ENCODE measurements around the gene ZDHHC1.
A peak's percentile ranks its signal among the peaks of the same experiment; 100 is the strongest.

Gene ZDHHC1, protein sequence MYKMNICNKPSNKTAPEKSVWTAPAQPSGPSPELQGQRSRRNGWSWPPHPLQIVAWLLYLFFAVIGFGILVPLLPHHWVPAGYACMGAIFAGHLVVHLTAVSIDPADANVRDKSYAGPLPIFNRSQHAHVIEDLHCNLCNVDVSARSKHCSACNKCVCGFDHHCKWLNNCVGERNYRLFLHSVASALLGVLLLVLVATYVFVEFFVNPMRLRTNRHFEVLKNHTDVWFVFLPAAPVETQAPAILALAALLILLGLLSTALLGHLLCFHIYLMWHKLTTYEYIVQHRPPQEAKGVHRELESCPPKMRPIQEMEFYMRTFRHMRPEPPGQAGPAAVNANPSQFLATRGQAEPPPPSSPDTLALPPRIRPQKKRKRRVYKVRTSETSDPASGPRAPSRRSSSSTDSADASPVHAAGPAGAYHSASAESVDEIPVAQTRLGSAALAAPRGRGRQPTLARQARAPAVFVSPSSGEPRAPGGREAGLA

DNA sequence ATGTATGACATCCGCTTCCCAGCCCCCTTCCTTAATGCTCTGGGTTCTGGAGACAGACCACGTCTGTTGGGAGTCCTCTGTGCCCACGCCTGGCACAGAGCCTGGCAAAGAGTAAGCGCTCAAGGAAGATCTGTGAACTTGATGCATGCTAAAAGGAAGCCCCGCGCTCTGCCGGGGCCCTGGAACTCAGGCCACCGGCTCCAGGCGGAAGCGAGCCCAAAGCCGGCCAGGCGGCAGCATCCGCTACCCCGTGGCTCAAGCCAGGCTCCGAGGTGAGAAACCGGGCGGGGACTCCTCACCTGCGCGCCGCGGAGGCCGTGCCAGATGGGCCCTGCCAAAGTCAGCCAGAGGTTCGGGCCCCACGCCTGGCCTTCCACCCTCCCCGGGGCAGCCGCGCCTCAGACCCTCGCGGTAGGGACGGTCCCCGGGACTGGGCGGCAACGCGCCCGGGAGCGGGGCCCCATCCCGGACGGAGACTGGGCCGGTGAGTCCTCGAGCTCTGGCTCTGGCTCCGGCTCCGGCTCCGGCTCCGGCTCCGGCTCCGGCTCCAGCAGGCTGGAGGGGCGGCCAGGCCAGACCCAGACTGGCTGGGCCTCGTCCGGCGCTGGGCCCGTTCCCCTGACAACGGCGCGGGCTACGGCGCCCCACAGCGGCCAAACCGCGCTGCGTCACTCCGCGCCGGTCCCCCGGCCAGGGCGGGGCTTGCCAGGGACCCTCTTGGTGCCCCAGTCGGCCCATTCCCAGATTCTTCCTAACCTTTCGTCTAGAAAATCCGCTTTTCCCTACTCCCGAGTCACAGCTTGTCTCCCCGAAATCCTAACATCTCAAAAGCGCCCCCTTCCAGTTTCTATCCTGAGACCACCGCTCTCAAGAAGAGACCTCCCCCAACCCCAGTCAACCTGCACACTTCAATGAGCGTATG, at the start of gene ZDHHC1:
TSS of gene ZDHHC1 (minus strand) at position 606 of the 922 bp plus-strand sequence. CDS start 8,702 bp downstream, outside the sequence.
- TF ChIP-seq CTCF (IDR thresholded peaks at IDR 0.05; ENCODE audit: low read depth, low read length, missing control alignments): peak; percentile 57
- H3K4me3 ChIP-seq (replicated peaks; ENCODE audit: low read depth, low read length): peak within 1 kb of the TSS; percentile 74
- DNase-seq (ENCODE audit: extremely low read depth, low read depth): no peak

DNA sequence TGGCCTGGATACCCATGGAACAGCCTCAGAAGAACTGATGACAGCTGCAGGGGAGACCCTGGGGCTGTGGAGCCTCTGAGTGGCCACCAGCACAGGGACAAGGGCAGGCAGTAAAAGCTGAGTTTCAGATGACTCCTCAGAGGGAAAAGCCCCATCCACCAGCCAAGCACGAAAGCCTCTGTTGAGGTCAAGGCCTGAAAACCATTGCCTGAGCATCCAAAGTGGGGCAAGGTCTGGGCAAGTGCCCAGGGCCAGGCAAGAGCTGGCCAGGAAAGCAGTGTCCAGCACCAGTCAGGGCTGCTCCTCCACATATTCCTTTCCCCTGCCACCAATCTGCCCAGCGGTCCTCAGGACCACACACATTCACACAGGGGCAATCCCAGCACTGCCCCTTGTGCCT, 48.3 kb upstream of the ZDHHC1 start:
- DNase-seq (ENCODE audit: extremely low read depth, low read depth): no peak
- no peak for TF ChIP-seq CTCF (IDR thresholded peaks at IDR 0.05; ENCODE audit: low read depth, low read length, missing control alignments)
- no peak overlapping the region for H3K4me3 ChIP-seq (replicated peaks; ENCODE audit: low read depth, low read length)

DNA sequence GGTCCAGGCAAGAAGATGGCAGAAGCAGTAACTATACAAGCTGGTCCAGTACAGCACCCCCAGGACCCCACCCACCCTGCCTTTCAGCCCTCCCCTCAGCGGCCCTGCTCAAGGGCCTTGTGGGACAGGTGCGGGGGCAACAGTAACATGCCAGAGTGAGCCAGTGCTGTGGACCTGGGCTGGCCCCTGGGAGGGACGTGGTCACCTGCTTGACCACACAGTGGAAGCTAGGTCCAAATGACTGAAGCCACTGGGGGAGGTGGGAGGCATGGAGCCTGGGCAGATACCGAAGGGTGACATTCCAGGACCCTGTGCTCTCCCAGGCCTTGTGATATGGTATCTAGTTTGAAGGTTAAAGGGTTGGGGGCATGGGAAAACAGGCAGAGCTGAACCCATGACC, 47.4 kb upstream of the ZDHHC1 start:
- DNase-seq (ENCODE audit: extremely low read depth, low read depth): no peak
- TF ChIP-seq CTCF (IDR thresholded peaks at IDR 0.05; ENCODE audit: low read depth, low read length, missing control alignments): no peak
- H3K4me3 ChIP-seq (replicated peaks; ENCODE audit: low read depth, low read length): no peak overlapping the region

DNA sequence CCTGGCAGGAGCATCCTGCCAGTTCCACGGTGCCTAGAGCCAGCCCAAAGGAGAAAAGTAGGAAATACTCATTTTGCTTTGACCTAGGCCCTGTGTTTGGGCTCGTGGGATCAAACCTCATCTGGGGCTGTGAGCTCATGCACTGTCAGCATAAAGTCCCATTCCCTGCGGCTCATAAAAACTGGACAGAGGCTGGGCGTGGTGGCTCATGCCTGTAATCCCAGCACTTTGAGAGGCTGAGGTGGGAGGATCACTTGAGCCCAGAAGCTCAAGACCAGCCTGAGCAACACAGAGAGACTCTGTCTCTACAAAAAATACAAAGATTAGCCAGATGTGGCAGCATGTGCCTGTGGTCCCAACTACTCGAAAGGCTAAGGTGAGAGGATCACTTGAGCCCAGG, 46.8 kb upstream of the ZDHHC1 start:
- TF ChIP-seq CTCF (IDR thresholded peaks at IDR 0.05; ENCODE audit: low read depth, low read length, missing control alignments): no peak
- DNase-seq (ENCODE audit: extremely low read depth, low read depth): no peak
- no peak overlapping the region for H3K4me3 ChIP-seq (replicated peaks; ENCODE audit: low read depth, low read length)

DNA sequence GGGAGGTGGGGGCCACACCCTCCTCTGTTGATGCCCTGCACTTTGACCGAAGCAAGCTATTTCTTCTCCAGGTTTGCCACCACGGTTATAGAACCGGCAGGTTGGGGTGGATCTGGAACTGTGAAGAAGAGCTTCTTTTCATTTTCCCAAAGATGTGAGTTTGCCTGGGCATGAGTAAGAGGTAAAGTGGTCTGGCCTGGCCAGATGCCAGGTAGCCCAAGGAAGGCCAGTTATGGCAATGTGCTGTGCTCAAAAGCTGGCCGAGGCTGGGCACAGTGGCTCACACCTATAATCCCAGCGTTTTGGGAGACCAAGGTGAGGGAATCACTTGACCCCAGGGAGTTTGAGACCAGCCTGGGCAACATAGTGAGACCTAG, 46.0 kb upstream of the ZDHHC1 start:
- no peak for DNase-seq (ENCODE audit: extremely low read depth, low read depth)
- no peak for TF ChIP-seq CTCF (IDR thresholded peaks at IDR 0.05; ENCODE audit: low read depth, low read length, missing control alignments)
- H3K4me3 ChIP-seq (replicated peaks; ENCODE audit: low read depth, low read length): no peak overlapping the region

DNA sequence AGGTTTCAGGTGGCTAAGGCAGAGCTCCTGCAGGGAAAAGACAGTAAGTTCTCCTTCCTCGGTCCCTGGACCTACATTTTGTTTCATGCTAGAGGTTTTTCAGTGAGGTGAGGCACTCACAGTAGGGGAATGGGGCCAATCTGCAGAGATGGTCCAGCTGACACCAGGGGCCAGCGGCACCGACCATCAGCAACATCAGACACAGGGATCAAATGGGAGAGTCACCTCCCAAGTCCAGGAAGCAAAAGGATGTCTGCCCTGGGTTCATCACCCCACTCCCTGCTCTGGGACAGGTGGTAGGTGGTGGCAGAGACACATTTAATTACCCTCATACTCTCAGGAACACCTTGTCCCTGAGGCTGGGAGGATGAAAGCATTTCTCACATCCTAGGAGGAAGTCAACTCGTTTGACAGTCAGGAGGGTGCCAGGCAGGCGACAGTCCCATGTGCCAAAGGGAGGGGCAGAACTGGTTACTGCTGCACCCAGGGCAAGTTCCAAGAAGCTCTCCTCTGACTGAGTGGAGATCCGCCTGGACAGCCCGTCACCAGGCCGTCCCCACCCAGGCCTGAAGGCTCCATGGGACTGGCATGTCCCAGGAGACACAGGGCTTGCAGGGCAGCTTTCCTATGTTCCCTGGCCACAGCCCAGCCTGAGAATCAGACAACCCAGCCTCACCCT, 45.5 kb upstream of the ZDHHC1 start:
- DNase-seq (ENCODE audit: extremely low read depth, low read depth): no peak
- no peak overlapping the region for H3K4me3 ChIP-seq (replicated peaks; ENCODE audit: low read depth, low read length)
- TF ChIP-seq CTCF (IDR thresholded peaks at IDR 0.05; ENCODE audit: low read depth, low read length, missing control alignments): no peak

Data from HFF-Myc (cell line).